ENCODE data around the gene PARVB.

GRCh38 chr22:44108806-44109385 is 84.8 kb downstream of the PARVB start:
- TF ChIP-seq CTCF (conservative IDR thresholded peaks at IDR 0.05 in 1 of 2, IDR thresholded peaks at IDR 0.05 in 1 of 2; ENCODE audit: low read depth in 1 of 2, low read length in 2 of 2) (no peak), EZH2 (IDR thresholded peaks at IDR 0.05; ENCODE audit: low read length, missing control alignments) (no peak)
